Ureter (tissue), 1 donor: Measurements from ENCODE around the gene DVL3. TPM values are rescaled to one million over a fixed set of nuclear protein-coding genes. Genes with fewer than 3 reads are reported as not detected.

Experiments
- DNase-seq: peaks from one replicate; pipeline ENCODE4 v3.0.0-alpha.2; 2020; ENCODE audit warnings: low spot score
- total RNA-seq: library from RNA; stranded (reverse); gene quantifications from one replicate; pipeline ENCODE4 v1.2.4, GENCODE V29; 2023
- donor health status: DM: yes; HTN: yes; CAD: no.

Gene DVL3
- total RNA-seq, 1 donor from 2014 or later, result 61.1 TPM

GRCh38 chr3:184211297-184211696 lies 56.1 kb downstream of the DVL3 start:
- no peak for DNase-seq

GRCh38 chr3:184211718-184212117 lies 56.5 kb downstream of the DVL3 start:
- DNase-seq, result no peak

- DNase-seq, result no peak
These were observed 63.6 kb downstream of the DVL3 start for GRCh38 chr3:184218814-184219213.

GRCh38 chr3:184222521-184222920 lies 67.3 kb downstream of the DVL3 start:
- DNase-seq, result no peak

Other genes starting within 250 kb of the DVL3 start
- gene ABCC5, start 137.5 kb upstream of the DVL3 start, total RNA-seq, result 119 TPM
- not detected for gene HTR3D, start 123.6 kb upstream of the DVL3 start, total RNA-seq
- gene HTR3C, start 102.3 kb upstream of the DVL3 start, total RNA-seq, result not detected
- gene HTR3E, start 58.3 kb upstream of the DVL3 start, total RNA-seq, result not detected
- gene EIF2B5, start 20.0 kb upstream of the DVL3 start, total RNA-seq, result 48.6 TPM
- gene AP2M1, start 19.5 kb downstream of the DVL3 start, total RNA-seq, result 243 TPM
- gene ABCF3, start 30.8 kb downstream of the DVL3 start, total RNA-seq, result 77.6 TPM
- gene VWA5B2, start 74.2 kb downstream of the DVL3 start, total RNA-seq, result not detected
- 46.2 TPM for gene ALG3, start 93.6 kb downstream of the DVL3 start, total RNA-seq
- 3.1 TPM for gene EEF1AKMT4, start 94.3 kb downstream of the DVL3 start, total RNA-seq
- gene CAMK2N2, start 106.2 kb downstream of the DVL3 start, total RNA-seq, result not detected
- 0.81 TPM for gene ECE2, start 120.6 kb downstream of the DVL3 start, total RNA-seq
- gene PSMD2, start 143.9 kb downstream of the DVL3 start, total RNA-seq, result 136 TPM
- gene EIF4G1, start 159.2 kb downstream of the DVL3 start, total RNA-seq, result 351 TPM
- gene FAM131A, start 182.2 kb downstream of the DVL3 start, total RNA-seq, result 13.5 TPM
- 11.7 TPM for gene CLCN2, start 206.2 kb downstream of the DVL3 start, total RNA-seq
- gene POLR2H, start 206.3 kb downstream of the DVL3 start, total RNA-seq, result 79.6 TPM
- 0.89 TPM for gene THPO, start 222.8 kb downstream of the DVL3 start, total RNA-seq
- gene CHRD, start 224.7 kb downstream of the DVL3 start, total RNA-seq, result 16.8 TPM